ENCODE data around the gene GAGE12F. TPM values are rescaled to one million over a fixed set of nuclear protein-coding genes. Genes with fewer than 3 reads are reported as not detected.
"Not testable (repeated sequence)": the region's sequence is repeated elsewhere in the genome, so short reads cannot be mapped to it uniquely, and the experiment has no call there.

The GAGE12F gene, protein sequence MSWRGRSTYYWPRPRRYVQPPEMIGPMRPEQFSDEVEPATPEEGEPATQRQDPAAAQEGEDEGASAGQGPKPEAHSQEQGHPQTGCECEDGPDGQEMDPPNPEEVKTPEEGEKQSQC
- total RNA-seq = not detected in 2 replicates

DNA sequence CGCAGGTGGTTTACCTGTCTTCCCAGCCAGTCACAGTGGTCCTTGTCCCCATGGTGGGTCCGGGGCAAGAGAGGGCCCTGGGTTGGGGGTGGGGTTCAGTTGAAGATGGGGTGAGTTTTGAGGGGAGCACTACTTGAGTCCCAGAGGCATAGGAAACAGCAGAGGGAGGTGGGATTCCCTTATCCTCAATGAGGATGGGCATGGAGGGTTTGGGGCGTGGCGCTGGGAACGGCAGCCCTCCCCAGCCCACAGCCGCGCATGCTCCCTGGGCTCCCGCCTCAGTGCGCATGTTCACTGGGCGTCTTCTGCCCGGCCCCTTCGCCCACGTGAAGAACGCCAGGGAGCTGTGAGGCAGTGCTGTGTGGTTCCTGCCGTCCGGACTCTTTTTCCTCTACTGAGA lies at the start of gene GAGE12F:
Gene GAGE12F (plus strand): TSS at position 301 of the 400 bp plus-strand sequence. CDS start 1,155 bp downstream, outside the sequence.
- not testable (repeated sequence) for H3K36me3 ChIP-seq (ENCODE audit: control insufficient read depth, insufficient read depth, low read length); H3K27me3 ChIP-seq (ENCODE audit: control insufficient read depth, insufficient read depth, low read length); H3K4me3 ChIP-seq (ENCODE audit: low read depth, low read length); DNase-seq (ENCODE audit: low read depth)

DNA sequence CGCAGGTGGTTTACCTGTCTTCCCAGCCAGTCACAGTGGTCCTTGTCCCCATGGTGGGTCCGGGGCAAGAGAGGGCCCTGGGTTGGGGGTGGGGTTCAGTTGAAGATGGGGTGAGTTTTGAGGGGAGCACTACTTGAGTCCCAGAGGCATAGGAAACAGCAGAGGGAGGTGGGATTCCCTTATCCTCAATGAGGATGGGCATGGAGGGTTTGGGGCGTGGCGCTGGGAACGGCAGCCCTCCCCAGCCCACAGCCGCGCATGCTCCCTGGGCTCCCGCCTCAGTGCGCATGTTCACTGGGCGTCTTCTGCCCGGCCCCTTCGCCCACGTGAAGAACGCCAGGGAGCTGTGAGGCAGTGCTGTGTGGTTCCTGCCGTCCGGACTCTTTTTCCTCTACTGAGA lies 28.8 kb upstream of the GAGE12F start, which contains the start of gene GAGE12C:
Gene GAGE12C (plus strand): TSS at position 301 of the 400 bp plus-strand sequence. CDS start 1,155 bp downstream, outside the sequence.
- DNase-seq (ENCODE audit: low read depth); H3K4me3 ChIP-seq (ENCODE audit: low read depth, low read length); H3K27me3 ChIP-seq (ENCODE audit: control insufficient read depth, insufficient read depth, low read length); H3K36me3 ChIP-seq (ENCODE audit: control insufficient read depth, insufficient read depth, low read length): not testable (repeated sequence)

DNA sequence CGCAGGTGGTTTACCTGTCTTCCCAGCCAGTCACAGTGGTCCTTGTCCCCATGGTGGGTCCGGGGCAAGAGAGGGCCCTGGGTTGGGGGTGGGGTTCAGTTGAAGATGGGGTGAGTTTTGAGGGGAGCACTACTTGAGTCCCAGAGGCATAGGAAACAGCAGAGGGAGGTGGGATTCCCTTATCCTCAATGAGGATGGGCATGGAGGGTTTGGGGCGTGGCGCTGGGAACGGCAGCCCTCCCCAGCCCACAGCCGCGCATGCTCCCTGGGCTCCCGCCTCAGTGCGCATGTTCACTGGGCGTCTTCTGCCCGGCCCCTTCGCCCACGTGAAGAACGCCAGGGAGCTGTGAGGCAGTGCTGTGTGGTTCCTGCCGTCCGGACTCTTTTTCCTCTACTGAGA lies 19.2 kb upstream of the GAGE12F start, which contains the start of gene GAGE12D:
Gene GAGE12D (plus strand): TSS at position 301 of the 400 bp plus-strand sequence. CDS start 1,155 bp downstream, outside the sequence.
- not testable (repeated sequence) for H3K27me3 ChIP-seq (ENCODE audit: control insufficient read depth, insufficient read depth, low read length); H3K36me3 ChIP-seq (ENCODE audit: control insufficient read depth, insufficient read depth, low read length); H3K4me3 ChIP-seq (ENCODE audit: low read depth, low read length); DNase-seq (ENCODE audit: low read depth)

DNA sequence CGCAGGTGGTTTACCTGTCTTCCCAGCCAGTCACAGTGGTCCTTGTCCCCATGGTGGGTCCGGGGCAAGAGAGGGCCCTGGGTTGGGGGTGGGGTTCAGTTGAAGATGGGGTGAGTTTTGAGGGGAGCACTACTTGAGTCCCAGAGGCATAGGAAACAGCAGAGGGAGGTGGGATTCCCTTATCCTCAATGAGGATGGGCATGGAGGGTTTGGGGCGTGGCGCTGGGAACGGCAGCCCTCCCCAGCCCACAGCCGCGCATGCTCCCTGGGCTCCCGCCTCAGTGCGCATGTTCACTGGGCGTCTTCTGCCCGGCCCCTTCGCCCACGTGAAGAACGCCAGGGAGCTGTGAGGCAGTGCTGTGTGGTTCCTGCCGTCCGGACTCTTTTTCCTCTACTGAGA lies 9.7 kb upstream of the GAGE12F start, which contains the start of gene GAGE12E:
Gene GAGE12E (plus strand): TSS at position 301 of the 400 bp plus-strand sequence. CDS start 1,155 bp downstream, outside the sequence.
- not testable (repeated sequence) for DNase-seq (ENCODE audit: low read depth); H3K4me3 ChIP-seq (ENCODE audit: low read depth, low read length); H3K36me3 ChIP-seq (ENCODE audit: control insufficient read depth, insufficient read depth, low read length); H3K27me3 ChIP-seq (ENCODE audit: control insufficient read depth, insufficient read depth, low read length)

DNA sequence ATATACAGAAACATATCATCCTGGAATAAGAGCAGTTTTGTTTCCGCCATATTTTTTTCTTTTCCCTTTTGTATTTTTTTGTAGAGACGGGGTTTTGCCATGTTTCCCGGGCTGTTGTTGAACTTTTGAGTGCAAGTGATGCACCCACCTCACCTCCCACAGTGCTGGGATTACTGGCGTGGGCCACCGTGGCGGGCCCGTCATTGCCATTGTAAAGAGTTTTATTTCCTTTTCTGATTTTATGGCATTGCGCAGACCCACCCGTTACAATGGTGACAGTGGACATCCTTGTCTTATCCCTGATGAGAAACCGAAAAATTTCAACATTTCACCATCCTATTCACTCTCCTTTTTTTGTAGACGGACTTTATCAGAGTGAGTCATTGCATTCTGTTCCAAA lies 8.1 kb downstream of the GAGE12F start:
- not testable (repeated sequence) for H3K27me3 ChIP-seq (ENCODE audit: control insufficient read depth, insufficient read depth, low read length); DNase-seq (ENCODE audit: low read depth); H3K4me3 ChIP-seq (ENCODE audit: low read depth, low read length); H3K36me3 ChIP-seq (ENCODE audit: control insufficient read depth, insufficient read depth, low read length)

DNA sequence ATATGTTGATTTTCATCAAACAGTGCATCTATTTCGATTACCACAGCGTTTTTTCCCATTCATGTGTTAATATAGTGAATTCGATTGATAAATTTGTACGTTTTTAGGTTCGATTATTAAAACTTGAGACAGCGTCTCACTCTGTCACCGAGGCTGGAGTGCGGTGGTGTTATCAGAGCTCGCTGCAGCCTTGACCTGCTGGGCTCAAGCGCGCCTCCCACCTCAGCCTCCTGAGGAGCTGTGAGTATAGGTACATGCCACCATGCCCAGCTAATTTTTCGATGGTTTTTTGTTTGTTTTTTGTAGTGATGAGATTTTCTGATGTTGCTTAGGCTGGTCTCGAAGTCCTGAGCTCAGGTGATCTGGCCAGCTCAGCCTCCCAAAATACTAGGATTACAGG lies 8.5 kb downstream of the GAGE12F start:
- not testable (repeated sequence) for H3K36me3 ChIP-seq (ENCODE audit: control insufficient read depth, insufficient read depth, low read length); H3K27me3 ChIP-seq (ENCODE audit: control insufficient read depth, insufficient read depth, low read length); H3K4me3 ChIP-seq (ENCODE audit: low read depth, low read length); DNase-seq (ENCODE audit: low read depth)

DNA sequence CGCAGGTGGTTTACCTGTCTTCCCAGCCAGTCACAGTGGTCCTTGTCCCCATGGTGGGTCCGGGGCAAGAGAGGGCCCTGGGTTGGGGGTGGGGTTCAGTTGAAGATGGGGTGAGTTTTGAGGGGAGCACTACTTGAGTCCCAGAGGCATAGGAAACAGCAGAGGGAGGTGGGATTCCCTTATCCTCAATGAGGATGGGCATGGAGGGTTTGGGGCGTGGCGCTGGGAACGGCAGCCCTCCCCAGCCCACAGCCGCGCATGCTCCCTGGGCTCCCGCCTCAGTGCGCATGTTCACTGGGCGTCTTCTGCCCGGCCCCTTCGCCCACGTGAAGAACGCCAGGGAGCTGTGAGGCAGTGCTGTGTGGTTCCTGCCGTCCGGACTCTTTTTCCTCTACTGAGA lies 9.5 kb downstream of the GAGE12F start, which contains the start of gene GAGE12G:
Gene GAGE12G (plus strand): TSS at position 301 of the 400 bp plus-strand sequence. CDS start 1,155 bp downstream, outside the sequence.
- H3K4me3 ChIP-seq (ENCODE audit: low read depth, low read length); H3K36me3 ChIP-seq (ENCODE audit: control insufficient read depth, insufficient read depth, low read length); DNase-seq (ENCODE audit: low read depth); H3K27me3 ChIP-seq (ENCODE audit: control insufficient read depth, insufficient read depth, low read length): not testable (repeated sequence)

DNA sequence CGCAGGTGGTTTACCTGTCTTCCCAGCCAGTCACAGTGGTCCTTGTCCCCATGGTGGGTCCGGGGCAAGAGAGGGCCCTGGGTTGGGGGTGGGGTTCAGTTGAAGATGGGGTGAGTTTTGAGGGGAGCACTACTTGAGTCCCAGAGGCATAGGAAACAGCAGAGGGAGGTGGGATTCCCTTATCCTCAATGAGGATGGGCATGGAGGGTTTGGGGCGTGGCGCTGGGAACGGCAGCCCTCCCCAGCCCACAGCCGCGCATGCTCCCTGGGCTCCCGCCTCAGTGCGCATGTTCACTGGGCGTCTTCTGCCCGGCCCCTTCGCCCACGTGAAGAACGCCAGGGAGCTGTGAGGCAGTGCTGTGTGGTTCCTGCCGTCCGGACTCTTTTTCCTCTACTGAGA lies 19.0 kb downstream of the GAGE12F start, which contains the start of gene GAGE12H:
Gene GAGE12H (plus strand): TSS at position 301 of the 400 bp plus-strand sequence. CDS start 1,155 bp downstream, outside the sequence.
- not testable (repeated sequence) for DNase-seq (ENCODE audit: low read depth); H3K4me3 ChIP-seq (ENCODE audit: low read depth, low read length); H3K27me3 ChIP-seq (ENCODE audit: control insufficient read depth, insufficient read depth, low read length); H3K36me3 ChIP-seq (ENCODE audit: control insufficient read depth, insufficient read depth, low read length)

DNA sequence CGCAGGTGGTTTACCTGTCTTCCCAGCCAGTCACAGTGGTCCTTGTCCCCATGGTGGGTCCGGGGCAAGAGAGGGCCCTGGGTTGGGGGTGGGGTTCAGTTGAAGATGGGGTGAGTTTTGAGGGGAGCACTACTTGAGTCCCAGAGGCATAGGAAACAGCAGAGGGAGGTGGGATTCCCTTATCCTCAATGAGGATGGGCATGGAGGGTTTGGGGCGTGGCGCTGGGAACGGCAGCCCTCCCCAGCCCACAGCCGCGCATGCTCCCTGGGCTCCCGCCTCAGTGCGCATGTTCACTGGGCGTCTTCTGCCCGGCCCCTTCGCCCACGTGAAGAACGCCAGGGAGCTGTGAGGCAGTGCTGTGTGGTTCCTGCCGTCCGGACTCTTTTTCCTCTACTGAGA lies 28.6 kb downstream of the GAGE12F start, which contains the start of gene GAGE2A:
Gene GAGE2A (plus strand): TSS at position 301 of the 400 bp plus-strand sequence. CDS start 1,155 bp downstream, outside the sequence.
- not testable (repeated sequence) for H3K36me3 ChIP-seq (ENCODE audit: control insufficient read depth, insufficient read depth, low read length); H3K4me3 ChIP-seq (ENCODE audit: low read depth, low read length); DNase-seq (ENCODE audit: low read depth); H3K27me3 ChIP-seq (ENCODE audit: control insufficient read depth, insufficient read depth, low read length)

DNA sequence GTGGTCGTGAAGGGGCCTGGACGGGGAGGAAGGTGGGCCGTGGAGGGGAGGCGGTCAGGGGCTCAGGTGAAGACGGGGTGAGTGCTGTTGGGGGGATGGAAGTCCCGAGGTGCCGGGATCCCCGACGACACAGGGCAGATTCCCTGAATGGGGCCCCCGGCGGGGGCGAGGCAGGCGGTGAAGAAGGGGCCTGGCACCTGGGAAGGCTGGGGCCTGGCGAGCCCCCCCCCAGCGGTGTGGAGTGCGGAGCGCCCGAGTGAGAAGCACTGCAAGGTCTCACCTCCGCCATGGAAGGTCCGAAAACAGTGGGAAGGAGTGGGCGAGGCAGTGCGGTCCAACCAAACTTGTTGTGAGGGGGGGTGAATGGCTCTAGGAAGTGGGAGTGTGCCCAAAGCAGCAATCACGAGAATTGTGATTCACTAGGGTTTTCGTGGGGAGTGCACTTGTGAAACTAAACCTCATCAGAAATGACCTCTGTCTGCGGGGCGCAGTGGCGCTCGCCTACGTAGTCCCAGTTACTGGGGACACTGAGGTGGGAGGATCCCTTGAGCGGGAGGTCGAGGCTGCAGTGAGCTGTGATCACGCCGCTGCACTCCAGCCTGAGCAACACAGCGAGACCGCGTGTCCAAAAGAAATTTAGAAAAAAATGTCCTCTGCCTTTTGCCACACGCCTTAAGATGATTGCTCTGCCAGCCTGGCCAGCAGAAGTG lies 29.3 kb downstream of the GAGE12F start:
- not testable (repeated sequence) for H3K36me3 ChIP-seq (ENCODE audit: control insufficient read depth, insufficient read depth, low read length); DNase-seq (ENCODE audit: low read depth); H3K27me3 ChIP-seq (ENCODE audit: control insufficient read depth, insufficient read depth, low read length)

DNA sequence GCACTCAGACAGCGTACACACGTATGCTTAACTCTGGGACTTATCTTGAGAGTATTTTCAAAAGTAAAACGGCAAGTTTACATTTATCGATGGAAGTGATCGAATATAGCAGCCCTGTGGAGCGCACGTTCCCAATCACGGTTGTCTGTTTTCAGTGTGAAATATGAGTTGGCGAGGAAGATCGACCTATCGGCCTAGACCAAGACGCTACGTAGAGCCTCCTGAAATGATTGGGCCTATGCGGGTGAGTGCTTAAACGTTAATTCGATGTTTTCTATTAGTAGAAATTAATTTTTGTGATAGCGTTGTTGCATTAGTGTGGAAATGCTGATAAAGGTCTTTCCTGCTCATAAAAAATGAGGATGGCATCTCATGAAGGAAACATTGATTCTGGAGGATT lies 29.8 kb downstream of the GAGE12F start:
- DNase-seq (ENCODE audit: low read depth); H3K36me3 ChIP-seq (ENCODE audit: control insufficient read depth, insufficient read depth, low read length); H3K27me3 ChIP-seq (ENCODE audit: control insufficient read depth, insufficient read depth, low read length); H3K4me3 ChIP-seq (ENCODE audit: low read depth, low read length): not testable (repeated sequence)

More for the DNA sequence above, 29.3 kb downstream of the GAGE12F start:
- H3K4me3 ChIP-seq (ENCODE audit: low read depth, low read length) = not testable (repeated sequence)

DNA sequence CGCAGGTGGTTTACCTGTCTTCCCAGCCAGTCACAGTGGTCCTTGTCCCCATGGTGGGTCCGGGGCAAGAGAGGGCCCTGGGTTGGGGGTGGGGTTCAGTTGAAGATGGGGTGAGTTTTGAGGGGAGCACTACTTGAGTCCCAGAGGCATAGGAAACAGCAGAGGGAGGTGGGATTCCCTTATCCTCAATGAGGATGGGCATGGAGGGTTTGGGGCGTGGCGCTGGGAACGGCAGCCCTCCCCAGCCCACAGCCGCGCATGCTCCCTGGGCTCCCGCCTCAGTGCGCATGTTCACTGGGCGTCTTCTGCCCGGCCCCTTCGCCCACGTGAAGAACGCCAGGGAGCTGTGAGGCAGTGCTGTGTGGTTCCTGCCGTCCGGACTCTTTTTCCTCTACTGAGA lies 38.1 kb downstream of the GAGE12F start, which contains the start of gene GAGE1:
Gene GAGE1 (plus strand): TSS at position 301 of the 400 bp plus-strand sequence. CDS start 1,155 bp downstream, outside the sequence.
- not testable (repeated sequence) for H3K27me3 ChIP-seq (ENCODE audit: control insufficient read depth, insufficient read depth, low read length); DNase-seq (ENCODE audit: low read depth); H3K36me3 ChIP-seq (ENCODE audit: control insufficient read depth, insufficient read depth, low read length); H3K4me3 ChIP-seq (ENCODE audit: low read depth, low read length)

Measured in kidney epithelial cell (primary cell).